Activated CD4-positive, alpha-beta memory T cell treated with anti-CD3 and anti-CD28 coated beads for 36 hours (primary cell): ENCODE measurements around the gene LYZL4. TPM values are rescaled to one million over a fixed set of nuclear protein-coding genes. Genes with fewer than 3 reads are reported as not detected.
A peak's percentile ranks its signal among the peaks of the same experiment; 100 is the strongest.

ENCODE experiments used
- CTCF ChIA-PET: fragments of 350-600 bp; sonication (Branson Sonifier 250); formaldehyde crosslinking; loops from one replicate; lab custom pipeline; 2021; ENCODE audit warnings: antibody characterized with exemption, inconsistent platforms; lab: Charles Lee
- POLR2A ChIA-PET: fragments of 350-600 bp; sonication (Branson Sonifier 250); formaldehyde crosslinking; loops from one replicate; lab custom pipeline; 2021; ENCODE audit warnings: antibody characterized with exemption; lab: Charles Lee
- DNase-seq: peaks from one replicate; pipeline ENCODE4 v3.0.0-alpha.2; 2020
- H3K27ac Mint-ChIP-seq: one replicate; pipeline ENCODE4 v1.8.0; 2021; ENCODE audit warnings: mixed read lengths
- H3K27me3 Mint-ChIP-seq: one replicate; pipeline ENCODE4 v1.8.0; 2021; ENCODE audit warnings: mixed read lengths
- H3K36me3 Mint-ChIP-seq: one replicate; pipeline ENCODE4 v1.8.0; 2021; ENCODE audit warnings: mixed read lengths
- H3K4me1 Mint-ChIP-seq: one replicate; pipeline ENCODE4 v1.8.0; 2021; ENCODE audit warnings: low read depth, mixed read lengths
- H3K4me3 Mint-ChIP-seq: one replicate; pipeline ENCODE4 v1.8.0; 2021; ENCODE audit warnings: mild to moderate bottlenecking, mixed read lengths
- H3K9me3 Mint-ChIP-seq: one replicate; pipeline ENCODE4 v1.8.0; 2021; ENCODE audit warnings: mixed read lengths
- intact Hi-C: fragments of 100-400 bp; cut with micrococcal nuclease; formaldehyde crosslinking; loops from one replicate; pipeline ENCODE4 v1.15.1; 2023
- total RNA-seq, 2 experiments: library from RNA; stranded (reverse); gene quantifications; one replicate each; pipeline ENCODE4 v1.2.3, GENCODE V29; 2021

LYZL4 gene
- total RNA-seq, 2 experiments from 2014 or later = not detected

DNA sequence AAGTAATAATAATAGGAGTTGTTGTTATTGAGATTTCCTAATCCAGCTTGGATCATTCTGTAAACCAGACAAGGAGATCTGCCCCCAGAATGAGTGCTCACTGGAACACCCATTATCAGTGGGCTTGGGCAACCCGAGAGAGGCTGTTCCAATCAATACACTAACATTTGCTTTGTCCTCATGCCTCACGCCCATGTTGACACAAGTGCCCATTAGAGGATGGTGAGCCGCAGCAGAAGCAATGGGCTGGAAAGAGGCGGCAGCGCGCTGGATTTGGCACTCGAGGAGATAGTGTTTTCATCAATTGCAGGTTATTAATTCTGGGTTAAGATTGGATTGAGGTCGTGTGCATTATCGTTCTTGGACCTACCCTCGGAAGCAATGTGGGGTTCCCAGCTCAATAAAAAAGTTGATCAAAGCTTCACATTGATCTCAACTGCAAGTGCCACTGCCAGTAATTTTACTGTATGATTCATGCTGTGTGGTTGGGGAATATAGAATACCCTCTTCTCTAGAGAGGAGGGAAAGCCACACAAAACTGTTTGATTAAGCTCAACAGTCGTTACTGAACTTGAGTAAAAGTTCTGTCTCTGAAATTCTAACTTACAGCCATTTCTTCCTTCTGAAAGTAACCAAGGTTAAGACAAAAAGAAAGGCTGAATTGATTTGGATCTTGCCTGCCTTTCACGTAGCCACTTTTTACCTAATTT lies 15.7 kb downstream of the LYZL4 start:
- Mint-ChIP-seq H3K27ac (no peak overlapping the region), H3K36me3 (no peaks in the 10 kb centered on the region), H3K9me3 (no peaks in the 10 kb centered on the region), H3K4me3 (no peak overlapping the region), H3K4me1 (no peaks in the 10 kb centered on the region), H3K27me3 (peaks cover 2% of the 10 kb centered on the region)
- CTCF ChIA-PET = interaction anchor here (1.2 kb wide), 1 partner anchor 49 kb away, joined by 3 read pairs; no protein-coding TSS in a partner anchor
- POLR2A ChIA-PET = no interaction called here
- DNase-seq = no peak
- intact Hi-C loops = no loop called here

GRCh38 chr3:42387802-42388651 lies 22.4 kb downstream of the LYZL4 start:
- intact Hi-C loops = loop anchor here (5.0 kb wide), 1 partner anchor 54 kb away; no protein-coding TSS in a partner anchor
- Mint-ChIP-seq H3K9me3 (no peaks in the 10 kb centered on the region), H3K27me3 (no peaks in the 10 kb centered on the region), H3K27ac (peak overlapping the region; percentile 91), H3K36me3 (no peaks in the 10 kb centered on the region), H3K4me1 (peaks cover 22% of the 10 kb centered on the region), H3K4me3 (peak overlapping the region; percentile 31)
- ChIA-PET POLR2A (interaction anchor here (0.7 kb wide), 1 partner anchor 1770 kb away, joined by 3 read pairs; no protein-coding TSS in a partner anchor), CTCF (interaction anchor here (1.1 to 1.6 kb wide), 3 partner anchors 55 to 197 kb away, joined by 3 to 5 read pairs (median 3); no protein-coding TSS in a partner anchor)
- peak; percentile 63 for DNase-seq

DNA sequence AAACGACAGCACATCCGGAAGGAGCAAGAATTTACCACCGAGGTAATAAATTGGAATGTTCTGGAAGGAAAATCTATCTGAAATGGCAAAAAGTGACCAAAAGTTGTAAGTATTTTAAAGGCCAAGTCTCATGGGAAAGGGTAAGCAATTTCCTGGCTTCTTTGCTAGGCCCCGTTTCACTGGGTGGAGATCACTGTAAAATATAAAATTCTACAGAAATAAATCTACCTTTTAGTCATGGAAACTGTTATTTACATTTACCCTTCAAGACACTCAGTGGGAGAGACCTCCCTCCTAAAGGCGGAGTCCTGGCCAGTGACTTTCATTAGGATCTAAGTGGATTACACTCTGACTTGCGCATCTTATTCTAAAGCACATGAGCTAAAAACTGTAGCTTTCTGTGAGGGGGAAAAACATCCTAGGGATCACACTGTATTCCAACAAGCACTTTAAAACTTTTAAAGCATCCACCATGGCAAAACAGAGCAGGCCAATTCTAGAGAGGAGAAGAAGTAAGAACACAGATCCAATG lies 28.8 kb downstream of the LYZL4 start:
- Mint-ChIP-seq H3K4me3 (no peak overlapping the region), H3K9me3 (no peaks in the 10 kb centered on the region), H3K4me1 (no peaks in the 10 kb centered on the region), H3K36me3 (no peaks in the 10 kb centered on the region), H3K27me3 (no peaks in the 10 kb centered on the region), H3K27ac (no peak overlapping the region)
- no peak for DNase-seq
- ChIA-PET POLR2A (interaction anchor here (0.6 kb wide), 1 partner anchor 51 kb away, joined by 3 read pairs; no protein-coding TSS in a partner anchor), CTCF (no interaction called here)
- intact Hi-C loops = no loop called here

GRCh38 chr3:42377681-42378080 lies 32.7 kb downstream of the LYZL4 start:
- ChIA-PET CTCF (no interaction called here), POLR2A (no interaction called here)
- H3K36me3 Mint-ChIP-seq = no peaks in the 10 kb centered on the region

GRCh38 chr3:42376344-42376798 lies 34.0 kb downstream of the LYZL4 start:
- Mint-ChIP-seq H3K27me3 (peaks cover 8% of the 10 kb centered on the region), H3K27ac (no peak overlapping the region), H3K36me3 (no peaks in the 10 kb centered on the region), H3K4me1 (no peaks in the 10 kb centered on the region), H3K4me3 (no peak overlapping the region), H3K9me3 (no peaks in the 10 kb centered on the region)
- DNase-seq = peak; percentile 81
- POLR2A ChIA-PET = no interaction called here
- intact Hi-C loops = no loop called here
- CTCF ChIA-PET = no interaction called here

More at GRCh38 chr3:42377681-42378080, 32.7 kb downstream of the LYZL4 start:
- Mint-ChIP-seq H3K4me1 (no peaks in the 10 kb centered on the region), H3K27ac (no peak overlapping the region), H3K9me3 (no peaks in the 10 kb centered on the region), H3K4me3 (no peak overlapping the region), H3K27me3 (peaks cover 7% of the 10 kb centered on the region)
- DNase-seq = no peak
- intact Hi-C loops = no loop called here

DNA sequence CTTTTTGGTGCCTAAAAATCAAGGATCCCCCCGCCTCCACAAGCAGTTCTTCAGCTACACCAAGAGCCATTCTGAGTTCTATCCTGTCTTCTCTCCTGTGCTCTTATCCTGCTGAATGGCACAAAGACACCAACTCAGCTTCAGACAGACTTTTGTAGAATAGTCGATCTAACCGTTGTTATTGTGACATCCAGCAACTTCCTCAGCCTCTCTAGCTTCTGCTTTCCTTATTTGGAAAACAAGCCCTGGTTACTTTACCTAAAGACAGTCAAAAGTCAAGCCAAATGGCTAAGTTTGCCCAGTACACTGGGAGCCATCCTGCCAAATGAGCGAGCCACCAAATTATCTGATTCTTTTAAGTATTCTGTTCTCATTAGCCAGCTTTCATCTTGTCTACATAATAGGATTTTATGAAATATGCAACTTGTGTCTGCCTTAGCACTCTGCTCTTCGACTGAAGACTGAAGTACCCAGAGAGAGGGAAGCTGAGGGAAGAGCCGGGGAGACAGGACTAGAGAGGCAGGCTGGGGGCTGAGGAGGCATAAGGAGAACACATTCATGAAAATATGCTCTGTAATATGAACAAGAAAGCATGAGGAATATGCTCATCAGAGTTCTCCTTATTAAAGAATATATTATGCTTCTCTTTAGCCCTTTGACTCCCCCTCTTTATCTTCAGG lies 35.1 kb downstream of the LYZL4 start:
- ChIA-PET POLR2A (no interaction called here), CTCF (no interaction called here)
- intact Hi-C loops = no loop called here
- DNase-seq = no peak
- Mint-ChIP-seq H3K9me3 (peaks cover 6% of the 10 kb centered on the region), H3K27ac (no peak overlapping the region), H3K27me3 (peaks cover 9% of the 10 kb centered on the region), H3K4me3 (no peak overlapping the region), H3K4me1 (no peaks in the 10 kb centered on the region), H3K36me3 (no peaks in the 10 kb centered on the region)

DNA sequence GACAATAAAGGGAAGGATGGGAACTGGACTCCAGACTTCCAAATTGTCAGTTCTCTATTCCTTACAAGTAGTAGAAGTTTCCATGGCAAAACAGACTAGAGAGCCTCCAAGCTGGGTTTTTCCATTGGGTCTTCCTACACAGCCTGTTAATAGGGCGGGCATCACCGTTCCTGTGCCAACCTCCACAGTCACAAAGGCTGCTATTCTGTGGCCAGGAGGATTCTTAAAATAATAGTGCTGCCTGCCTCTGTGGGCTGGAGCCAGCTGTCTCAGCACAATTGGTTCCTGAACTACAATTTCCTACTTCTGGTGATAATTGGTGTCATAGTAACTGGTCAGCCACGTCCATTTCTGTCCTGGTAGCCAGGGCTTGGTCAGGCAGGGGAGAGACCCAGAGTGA lies 38.6 kb downstream of the LYZL4 start:
- H3K9me3 Mint-ChIP-seq = peaks cover 6% of the 10 kb centered on the region
- DNase-seq = no peak
- H3K27me3 Mint-ChIP-seq = peaks cover 9% of the 10 kb centered on the region
- H3K4me3 Mint-ChIP-seq = no peak overlapping the region
- no peaks in the 10 kb centered on the region for H3K36me3 Mint-ChIP-seq
- intact Hi-C loops = no loop called here
- CTCF ChIA-PET = no interaction called here
- POLR2A ChIA-PET = no interaction called here
- H3K27ac Mint-ChIP-seq = no peak overlapping the region
- no peaks in the 10 kb centered on the region for H3K4me1 Mint-ChIP-seq

GRCh38 chr3:42369832-42370231 lies 40.6 kb downstream of the LYZL4 start:
- H3K4me1 Mint-ChIP-seq = no peaks in the 10 kb centered on the region
- no peak overlapping the region for H3K4me3 Mint-ChIP-seq
- ChIA-PET CTCF (no interaction called here), POLR2A (no interaction called here)
- no peaks in the 10 kb centered on the region for H3K36me3 Mint-ChIP-seq
- no peak for DNase-seq
- intact Hi-C loops = no loop called here
- H3K27ac Mint-ChIP-seq = no peak overlapping the region
- peaks cover 6% of the 10 kb centered on the region for H3K27me3 Mint-ChIP-seq
- peaks cover 9% of the 10 kb centered on the region for H3K9me3 Mint-ChIP-seq

- Mint-ChIP-seq H3K9me3 (peaks cover 9% of the 10 kb centered on the region), H3K27me3 (peaks cover 4% of the 10 kb centered on the region), H3K4me3 (no peak overlapping the region), H3K27ac (no peak overlapping the region), H3K36me3 (no peaks in the 10 kb centered on the region), H3K4me1 (no peaks in the 10 kb centered on the region)
- intact Hi-C loops = no loop called here
- DNase-seq = no peak
- CTCF ChIA-PET = no interaction called here
- POLR2A ChIA-PET = no interaction called here
Measured at GRCh38 chr3:42369304-42369703, 41.1 kb downstream of the LYZL4 start.

- Mint-ChIP-seq H3K27ac (no peak overlapping the region), H3K27me3 (peaks cover 3% of the 10 kb centered on the region), H3K4me1 (no peaks in the 10 kb centered on the region), H3K36me3 (no peaks in the 10 kb centered on the region), H3K9me3 (peaks cover 9% of the 10 kb centered on the region), H3K4me3 (no peak overlapping the region)
- intact Hi-C loops = no loop called here
- DNase-seq = no peak
- ChIA-PET CTCF (no interaction called here), POLR2A (no interaction called here)
Measured at GRCh38 chr3:42368861-42369260, 41.5 kb downstream of the LYZL4 start.

- POLR2A ChIA-PET = no interaction called here
- no peaks in the 10 kb centered on the region for H3K4me1 Mint-ChIP-seq
- DNase-seq = no peak
- no peaks in the 10 kb centered on the region for H3K36me3 Mint-ChIP-seq
- peaks cover 9% of the 10 kb centered on the region for H3K9me3 Mint-ChIP-seq
- H3K4me3 Mint-ChIP-seq = no peak overlapping the region
- CTCF ChIA-PET = no interaction called here
- H3K27me3 Mint-ChIP-seq = peaks cover 6% of the 10 kb centered on the region
- H3K27ac Mint-ChIP-seq = no peak overlapping the region
- intact Hi-C loops = no loop called here
Measured at GRCh38 chr3:42367903-42368302, 42.5 kb downstream of the LYZL4 start.

DNA sequence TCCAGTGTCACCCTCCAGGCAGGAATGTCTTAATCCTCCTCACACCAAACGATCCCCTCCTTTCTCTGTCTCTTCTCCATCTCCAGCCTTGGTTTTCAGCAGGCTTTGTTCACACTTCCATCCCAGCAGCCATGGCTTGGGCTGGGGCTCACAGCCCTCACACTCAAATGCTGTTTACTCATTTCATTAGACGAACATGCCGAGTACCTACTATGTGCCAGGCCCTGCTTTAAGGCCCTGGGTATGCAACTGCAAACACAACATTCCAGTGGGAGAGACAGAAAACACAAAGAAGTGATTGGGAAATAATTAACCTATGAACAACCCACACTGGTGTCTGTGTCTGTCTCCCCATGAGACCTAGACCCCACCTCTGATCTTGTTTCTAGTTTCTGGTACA lies 43.9 kb downstream of the LYZL4 start:
- Mint-ChIP-seq H3K4me3 (no peak overlapping the region), H3K27me3 (peaks cover 4% of the 10 kb centered on the region), H3K9me3 (peaks cover 9% of the 10 kb centered on the region), H3K27ac (no peak overlapping the region), H3K4me1 (no peaks in the 10 kb centered on the region), H3K36me3 (no peaks in the 10 kb centered on the region)
- ChIA-PET POLR2A (no interaction called here), CTCF (no interaction called here)
- no peak for DNase-seq
- intact Hi-C loops = no loop called here
